Mucosa of descending colon (tissue), 3 donors: ENCODE measurements around the gene PRR14. TPM values are rescaled to one million over a fixed set of nuclear protein-coding genes. Genes with fewer than 3 reads are reported as not detected.
"Not testable (repeated sequence)": the region's sequence is repeated elsewhere in the genome, so short reads cannot be mapped to it uniquely, and the experiment has no call there.

ENCODE experiments used
- ATAC-seq: fragments of 200-7000 bp; cut with Tn5 transposase; one replicate; pipeline ENCODE4 v1.9.1; 2020; ENCODE audit warnings: mild to moderate bottlenecking, moderate library complexity
- DNase-seq, 3 donors: peaks; one replicate each; pipeline ENCODE4 v3.0.0-alpha.2; 2020
- H3K36me3 ChIP-seq: fragments of 200-600 bp; one replicate; pipeline ENCODE4 v1.8.0; 2021; ENCODE audit warnings: low read depth, mild to moderate bottlenecking
- H3K4me1 ChIP-seq: fragments of 200-600 bp; one replicate; pipeline ENCODE4 v1.8.0; 2021; ENCODE audit warnings: low read depth, mild to moderate bottlenecking
- H3K4me3 ChIP-seq: fragments of 200-600 bp; one replicate; pipeline ENCODE4 v1.8.0; 2021; ENCODE audit warnings: mild to moderate bottlenecking
- H3K9me3 ChIP-seq: fragments of 200-600 bp; one replicate; pipeline ENCODE4 v1.8.0; 2021; ENCODE audit warnings: mild to moderate bottlenecking
- intact Hi-C, 2 donors: fragments of 100-400 bp; cut with DNase I in 1 of 2; cut with micrococcal nuclease in 1 of 2; formaldehyde crosslinking; loops; one replicate each; pipeline versions ENCODE4 v1.11.0 to v1.11.1; 2022; cut with DNase I, micrococcal nuclease
- total RNA-seq, 3 donors: library from RNA; stranded (reverse); fragmentation: NEBNext Ultra II Directional in 2 of 3; extraction: Animal tissue kit (Norgen Biotek cat#: 25700) in 2 of 3; gene quantifications; one replicate each; pipeline versions ENCODE4 v1.2.1 to v1.2.4, GENCODE V29; 2021 to 2023
- TF ChIP-seq, protein P1 (sequence below): fragments of 200-600 bp; IDR thresholded peaks from one replicate; pipeline ENCODE4 v1.8.0; 2022; ENCODE audit warnings: antibody characterized with exemption, mild to moderate bottlenecking
- donor health status: DM: no; HTN: no; CAD: no; lungs with moderate emphysema.
- donor health status: DM: no; HTN: no; CAD: no.
- donor health status: DM: no; HTN: yes; CAD: no.

Gene PRR14
- total RNA-seq, 3 donors from 2014 or later, result 42.1 to 65.6 (median 45.6) TPM

DNA sequence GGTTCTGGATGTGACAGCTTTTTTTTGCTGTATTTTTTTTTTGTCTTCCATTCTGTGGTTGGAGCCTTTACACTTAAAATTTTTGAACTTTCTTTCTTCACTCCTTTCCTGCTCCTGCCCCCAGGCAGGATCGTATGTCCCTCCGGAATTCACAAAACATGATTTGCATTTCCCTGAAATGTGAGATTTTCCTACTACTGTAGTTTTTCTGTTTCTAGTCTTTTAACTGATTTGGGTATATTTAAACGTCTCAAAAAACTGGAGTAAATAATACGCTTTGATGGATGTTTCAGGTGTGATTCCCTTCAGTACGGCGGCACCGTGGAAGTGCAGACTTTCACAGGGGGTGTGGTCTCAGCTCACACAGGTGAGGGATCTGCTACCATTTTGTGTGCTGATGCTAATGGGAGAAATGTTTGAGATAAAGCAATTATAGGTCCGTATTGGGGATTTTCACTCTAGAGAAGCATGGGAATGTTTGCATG is 48.9 kb downstream of the PRR14 start:
- DNase-seq, result no peak
- TF ChIP-seq, protein P1, sequence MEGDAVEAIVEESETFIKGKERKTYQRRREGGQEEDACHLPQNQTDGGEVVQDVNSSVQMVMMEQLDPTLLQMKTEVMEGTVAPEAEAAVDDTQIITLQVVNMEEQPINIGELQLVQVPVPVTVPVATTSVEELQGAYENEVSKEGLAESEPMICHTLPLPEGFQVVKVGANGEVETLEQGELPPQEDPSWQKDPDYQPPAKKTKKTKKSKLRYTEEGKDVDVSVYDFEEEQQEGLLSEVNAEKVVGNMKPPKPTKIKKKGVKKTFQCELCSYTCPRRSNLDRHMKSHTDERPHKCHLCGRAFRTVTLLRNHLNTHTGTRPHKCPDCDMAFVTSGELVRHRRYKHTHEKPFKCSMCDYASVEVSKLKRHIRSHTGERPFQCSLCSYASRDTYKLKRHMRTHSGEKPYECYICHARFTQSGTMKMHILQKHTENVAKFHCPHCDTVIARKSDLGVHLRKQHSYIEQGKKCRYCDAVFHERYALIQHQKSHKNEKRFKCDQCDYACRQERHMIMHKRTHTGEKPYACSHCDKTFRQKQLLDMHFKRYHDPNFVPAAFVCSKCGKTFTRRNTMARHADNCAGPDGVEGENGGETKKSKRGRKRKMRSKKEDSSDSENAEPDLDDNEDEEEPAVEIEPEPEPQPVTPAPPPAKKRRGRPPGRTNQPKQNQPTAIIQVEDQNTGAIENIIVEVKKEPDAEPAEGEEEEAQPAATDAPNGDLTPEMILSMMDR, result no peak
- intact Hi-C loops, result no loop called here
- H3K9me3 ChIP-seq, result no peaks in the 10 kb centered on the region
- peaks cover 13% of the 10 kb centered on the region for H3K4me1 ChIP-seq
- H3K4me3 ChIP-seq, result no peak overlapping the region
- ATAC-seq, result no peak
- H3K36me3 ChIP-seq, result peaks cover 5% of the 10 kb centered on the region

DNA sequence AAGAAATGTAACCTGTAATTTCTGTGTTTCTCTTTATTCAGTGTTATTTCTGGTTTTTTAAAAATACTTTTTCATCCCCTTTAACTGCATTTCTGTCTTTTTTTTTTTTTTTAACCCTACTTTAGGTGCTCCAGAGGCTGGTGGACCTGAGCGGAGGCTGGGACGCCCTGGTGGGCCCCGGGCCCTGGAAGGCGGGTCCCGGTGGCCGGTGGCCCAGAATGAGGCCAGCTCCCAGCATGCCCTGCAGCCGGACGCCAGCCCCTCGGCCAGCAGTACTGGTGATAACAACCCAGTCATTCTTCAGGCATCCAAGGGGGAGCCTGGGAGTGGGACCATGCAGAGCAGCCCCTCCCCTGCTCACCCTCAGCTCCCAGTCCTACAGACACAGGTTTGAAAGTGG is 49.7 kb downstream of the PRR14 start:
- TF ChIP-seq, protein P1, result no peak
- H3K9me3 ChIP-seq, result no peaks in the 10 kb centered on the region
- H3K36me3 ChIP-seq, result peaks cover 9% of the 10 kb centered on the region
- H3K4me1 ChIP-seq, result peaks cover 13% of the 10 kb centered on the region
- ATAC-seq (no peak), DNase-seq (no peak)
- intact Hi-C loops, result no loop called here
- no peak overlapping the region for H3K4me3 ChIP-seq

DNA sequence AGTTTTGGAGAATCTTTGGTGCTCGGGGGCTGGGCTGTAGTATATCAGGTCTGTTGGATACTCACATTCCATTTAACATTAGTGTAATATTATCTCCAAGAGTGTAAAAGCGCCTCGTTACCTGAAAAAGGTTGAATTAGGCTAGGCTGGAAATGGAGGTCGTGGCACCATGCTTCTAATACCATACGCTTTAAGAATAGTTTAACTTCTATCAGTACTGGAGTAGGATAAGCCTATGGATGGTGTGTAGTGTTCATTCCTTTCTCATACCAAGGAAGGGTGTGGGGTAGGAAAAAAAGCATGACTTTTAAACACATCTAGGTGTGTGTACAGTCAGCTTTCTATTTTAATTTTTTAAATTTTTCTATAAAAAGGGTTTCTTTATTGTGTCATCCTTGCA is 50.2 kb downstream of the PRR14 start:
- intact Hi-C loops, result no loop called here
- Histone ChIP-seq H3K9me3 (no peaks in the 10 kb centered on the region), H3K36me3 (peaks cover 13% of the 10 kb centered on the region), H3K4me1 (peaks cover 13% of the 10 kb centered on the region), H3K4me3 (no peak overlapping the region)
- TF ChIP-seq, protein P1, result no peak
- ATAC-seq (no peak), DNase-seq (no peak)

DNA sequence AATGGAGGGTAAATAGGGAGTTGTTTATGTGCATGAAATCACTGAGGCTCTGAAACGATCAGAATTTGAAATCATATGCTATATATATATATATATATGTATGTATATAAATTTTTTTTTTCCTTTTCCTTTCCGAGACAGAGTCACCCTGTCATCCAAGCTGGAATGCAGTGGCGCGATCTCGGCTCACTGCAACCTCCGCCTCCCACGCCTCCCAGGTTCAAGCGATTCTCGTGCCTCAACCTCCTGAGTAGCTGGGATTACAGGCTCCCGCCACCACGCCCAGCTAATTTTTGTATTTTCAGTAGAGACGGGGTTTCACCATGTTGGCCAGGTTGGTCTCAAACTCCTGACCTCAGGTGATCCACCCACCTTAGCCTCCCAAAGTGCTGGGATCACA is 52.3 kb downstream of the PRR14 start:
- intact Hi-C loops, H3K9me3 ChIP-seq, H3K4me1 ChIP-seq, ATAC-seq, H3K4me3 ChIP-seq, DNase-seq: not testable (repeated sequence)
- peaks cover 19% of the 10 kb centered on the region for H3K36me3 ChIP-seq

DNA sequence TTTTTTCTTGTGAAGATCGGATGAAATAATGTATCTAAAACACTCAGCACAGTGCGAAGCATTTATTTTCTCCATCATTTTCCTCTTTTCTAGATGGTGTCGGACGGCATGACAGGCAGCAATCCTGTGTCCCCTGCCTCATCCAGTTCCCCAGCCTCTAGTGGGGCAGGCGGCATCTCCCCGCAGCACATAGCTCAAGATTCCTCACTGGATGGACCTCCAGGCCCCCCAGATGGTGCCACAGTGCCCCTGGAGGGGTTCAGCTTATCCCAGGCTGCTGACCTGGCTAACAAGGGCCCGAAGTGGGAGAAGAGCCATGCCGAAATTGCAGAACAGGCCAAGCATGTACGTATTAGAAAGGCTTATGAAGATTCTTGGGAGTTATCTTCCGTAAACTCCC is 53.2 kb downstream of the PRR14 start:
- Histone ChIP-seq H3K9me3 (no peaks in the 10 kb centered on the region), H3K4me3 (no peak overlapping the region), H3K4me1 (peaks cover 8% of the 10 kb centered on the region), H3K36me3 (peaks cover 19% of the 10 kb centered on the region)
- ATAC-seq, result no peak
- intact Hi-C loops, result no loop called here
- DNase-seq, result no peak
- TF ChIP-seq, protein P1, result no peak

Other genes with a start within 250 kb of the PRR14 start
- gene ZNF771, start 243.4 kb upstream of the PRR14 start, total RNA-seq, result 10 to 100 TPM in 1 of 3 donors, 1 to 10 TPM in 2; 3.8 to 11.6 (median 4.3) TPM
- gene DCTPP1, start 220.9 kb upstream of the PRR14 start, total RNA-seq, result 10 to 100 TPM; 43.7 to 95.8 (median 89.1) TPM
- 100 to 1,000 TPM; 107 to 185 (median 142) TPM for gene SEPHS2, start 205.1 kb upstream of the PRR14 start, total RNA-seq
- 10 to 100 TPM in 1 of 3 donors, 1 to 10 TPM in 2; 8.1 to 14.8 (median 8.5) TPM for gene ITGAL, start 178.2 kb upstream of the PRR14 start, total RNA-seq
- gene ZNF768, start 124.4 kb upstream of the PRR14 start, total RNA-seq, result 10 to 100 TPM; 53.9 to 70.1 (median 65.9) TPM
- 10 to 100 TPM in 2 of 3 donors, 1 to 10 TPM in 1; 9.2 to 13.8 (median 10.5) TPM for gene ZNF747, start 116.1 kb upstream of the PRR14 start, total RNA-seq
- 10 to 100 TPM; 11.2 to 20.2 (median 12.7) TPM for gene ZNF764, start 92.6 kb upstream of the PRR14 start, total RNA-seq
- gene ZNF688, start 79.2 kb upstream of the PRR14 start, total RNA-seq, result 10 to 100 TPM; 17.0 to 23.0 (median 20.7) TPM
- gene ZNF785, start 65.3 kb upstream of the PRR14 start, total RNA-seq, result 10 to 100 TPM; 14.7 to 28.4 (median 24.8) TPM
- 10 to 100 TPM in 2 of 3 donors, 1 to 10 TPM in 1; 7.6 to 10.7 (median 10.5) TPM for gene ZNF689, start 40.6 kb upstream of the PRR14 start, total RNA-seq
- 10 to 100 TPM; 82.6 to 97.1 (median 85.8) TPM for gene FBRS, start 7.5 kb downstream of the PRR14 start, total RNA-seq
- 10 to 100 TPM; 64.8 to 88.9 (median 65.4) TPM for gene SRCAP, start 48.2 kb downstream of the PRR14 start, total RNA-seq
- gene PHKG2, start 97.5 kb downstream of the PRR14 start, total RNA-seq, result 10 to 100 TPM; 32.1 to 37.6 (median 33.0) TPM
- 1 to 10 TPM; 4.6 to 5.5 (median 5.1) TPM for gene CFAP119, start 111.1 kb downstream of the PRR14 start, total RNA-seq
- gene RNF40, start 111.4 kb downstream of the PRR14 start, total RNA-seq, result 100 to 1,000 TPM in 1 of 3 donors, 10 to 100 TPM in 2; 87.6 to 110 (median 96.3) TPM
- gene ZNF629, start 136.2 kb downstream of the PRR14 start, total RNA-seq, result 10 to 100 TPM; 13.4 to 14.9 (median 14.6) TPM
- 10 to 100 TPM; 20.8 to 30.6 (median 25.3) TPM for gene BCL7C, start 243.1 kb downstream of the PRR14 start, total RNA-seq
- 1 to 10 TPM; 1.1 to 7.6 (median 1.5) TPM for gene CTF1, start 245.7 kb downstream of the PRR14 start, total RNA-seq